ENCODE measurements around the gene SEPTIN6.
"Not testable (repeated sequence)": the region's sequence is repeated elsewhere in the genome, so short reads cannot be mapped to it uniquely, and the experiment has no call there.

The SEPTIN6 gene

GRCh38 chrX:119690921-119691716 is 1.8 kb downstream of the SEPTIN6 start:
- DNase-seq (ENCODE audit: low read depth, low spot score), result no peak

GRCh38 chrX:119688911-119689321 is 4.1 kb downstream of the SEPTIN6 start:
- no peak for DNase-seq (ENCODE audit: low read depth, low spot score)

GRCh38 chrX:119687661-119688413 is 5.1 kb downstream of the SEPTIN6 start:
- DNase-seq (ENCODE audit: low read depth, low spot score), result no peak

GRCh38 chrX:119686087-119686691 is 6.8 kb downstream of the SEPTIN6 start:
- DNase-seq (ENCODE audit: low read depth, low spot score), result no peak

DNA sequence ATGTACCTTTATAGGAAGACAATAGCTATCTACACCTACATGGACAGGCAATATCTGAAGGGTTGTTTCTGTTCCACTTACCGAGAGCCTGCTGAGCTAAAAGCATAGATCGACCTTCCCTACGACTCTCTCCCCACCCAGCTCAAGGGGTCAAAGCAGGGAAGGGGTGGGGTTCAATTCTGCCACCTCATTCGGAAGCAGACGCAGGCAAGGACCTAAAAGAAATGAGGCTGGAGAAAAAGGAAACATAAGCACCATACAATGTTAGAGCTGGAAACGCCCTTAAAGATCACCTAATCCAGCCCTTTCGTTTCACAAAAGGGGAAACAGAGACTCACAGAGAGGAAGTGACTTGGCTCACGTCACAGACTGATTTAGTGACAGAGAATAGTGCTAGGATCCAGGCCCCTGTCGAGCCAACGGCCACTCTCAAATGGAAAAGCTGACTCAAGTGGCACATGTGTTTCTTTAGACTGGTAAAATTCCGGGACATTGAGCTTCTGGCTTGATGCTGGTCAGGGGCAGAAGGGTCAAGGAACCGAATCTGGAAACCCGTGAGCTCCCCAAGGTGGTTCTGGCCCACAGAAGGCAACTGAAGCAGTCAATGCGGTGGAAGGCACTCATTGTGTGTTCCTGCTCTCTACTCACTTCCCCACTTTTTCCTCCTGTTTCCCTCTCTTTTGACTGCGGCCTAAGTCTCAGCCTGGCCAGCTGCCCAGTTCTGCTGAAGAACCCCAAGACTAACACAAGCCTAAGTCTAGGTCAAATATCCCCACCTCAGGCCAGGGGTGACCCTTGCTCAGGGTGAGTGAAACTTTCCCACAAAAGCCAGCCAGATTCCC is 7.5 kb downstream of the SEPTIN6 start:
- no peak for DNase-seq (ENCODE audit: low read depth, low spot score)

DNA sequence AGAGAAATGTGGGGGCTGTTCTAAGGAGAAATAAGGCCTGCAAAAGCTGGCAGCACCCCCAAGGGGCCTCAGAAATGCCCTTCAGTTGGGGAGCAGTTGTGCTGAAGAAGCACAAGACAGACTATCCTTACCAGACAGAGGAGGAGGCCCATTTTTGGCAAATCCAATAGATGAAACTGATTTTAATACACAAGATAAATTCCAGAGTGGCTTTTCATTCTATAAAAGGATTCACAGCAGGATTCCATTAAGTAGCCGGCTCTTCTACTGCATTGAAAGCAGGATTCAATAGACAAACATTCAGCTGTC is 8.1 kb downstream of the SEPTIN6 start:
- no peak for DNase-seq (ENCODE audit: low read depth, low spot score)

DNA sequence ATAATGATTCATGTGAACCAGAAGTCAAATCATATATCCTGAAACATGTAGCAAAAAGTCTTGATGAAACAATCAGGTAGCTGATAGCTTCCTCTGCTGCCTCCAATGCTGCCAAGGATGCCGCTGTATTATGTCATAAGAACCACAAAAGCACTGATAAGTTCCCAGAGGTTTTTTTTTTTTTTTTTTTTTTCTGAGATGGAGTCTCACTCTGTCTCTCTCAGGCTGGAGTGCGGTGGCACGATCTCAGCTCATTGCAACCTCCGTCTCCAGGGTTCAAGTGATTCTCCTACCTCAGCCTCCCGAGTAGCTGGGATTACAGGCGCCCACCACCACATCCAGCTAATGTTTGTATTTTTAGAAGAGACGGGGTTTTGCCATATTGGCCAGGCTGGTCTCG is 8.7 kb downstream of the SEPTIN6 start:
- DNase-seq (ENCODE audit: low read depth, low spot score), result not testable (repeated sequence)

- no peak for DNase-seq (ENCODE audit: low read depth, low spot score)
Measured at GRCh38 chrX:119682019-119682989, 10.7 kb downstream of the SEPTIN6 start.

DNA sequence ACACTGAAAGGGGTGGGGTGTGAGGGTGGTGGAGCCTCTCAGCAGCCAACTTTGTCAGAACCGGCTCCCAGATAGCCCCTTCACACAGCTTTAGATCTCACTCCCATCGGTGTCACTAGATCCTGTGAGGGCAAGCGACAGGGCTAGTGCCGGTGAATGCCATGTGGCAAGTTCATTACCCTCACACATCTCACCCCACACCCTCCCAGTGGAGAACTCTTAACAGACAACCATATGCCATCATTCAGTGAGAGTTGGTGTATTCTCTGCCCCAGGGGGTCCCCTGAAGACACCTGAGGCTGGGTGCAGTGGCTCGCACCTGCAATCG is 15.3 kb downstream of the SEPTIN6 start:
- DNase-seq (ENCODE audit: low read depth, low spot score), result no peak

DNA sequence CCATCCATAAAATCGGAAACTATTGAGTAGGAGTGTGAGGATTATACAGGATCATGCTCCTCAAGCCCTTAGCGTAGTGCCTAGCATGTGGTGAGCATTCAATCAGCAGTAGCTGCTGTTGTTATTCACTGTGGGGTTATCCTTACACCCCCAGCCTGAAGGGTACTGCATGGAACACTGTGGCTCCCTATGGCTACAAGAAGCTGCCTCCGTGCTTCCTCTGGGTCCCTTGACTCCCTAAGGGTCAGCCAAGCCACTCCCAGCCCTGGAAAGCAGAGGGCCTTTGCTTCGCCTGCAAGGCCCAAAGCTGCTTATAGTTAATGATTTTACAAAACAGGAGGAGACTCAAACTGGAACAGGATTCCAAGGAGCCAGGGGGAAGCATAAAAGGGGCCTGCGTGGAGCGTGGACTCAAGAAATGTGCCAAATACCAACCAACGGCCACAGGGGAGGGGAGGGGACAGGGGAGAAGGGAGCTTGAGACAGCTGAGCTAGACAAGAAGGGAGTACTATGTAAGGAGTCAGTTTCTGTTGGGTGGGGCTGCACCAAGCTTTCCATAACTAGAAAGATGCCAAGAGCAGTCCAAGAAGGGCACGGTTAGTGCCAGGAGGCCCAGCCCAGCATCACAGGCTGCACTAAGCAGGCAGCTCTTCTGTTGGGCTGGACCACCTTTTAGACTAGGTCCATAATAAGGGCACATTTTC is 15.9 kb downstream of the SEPTIN6 start:
- DNase-seq (ENCODE audit: low read depth, low spot score), result no peak

DNA sequence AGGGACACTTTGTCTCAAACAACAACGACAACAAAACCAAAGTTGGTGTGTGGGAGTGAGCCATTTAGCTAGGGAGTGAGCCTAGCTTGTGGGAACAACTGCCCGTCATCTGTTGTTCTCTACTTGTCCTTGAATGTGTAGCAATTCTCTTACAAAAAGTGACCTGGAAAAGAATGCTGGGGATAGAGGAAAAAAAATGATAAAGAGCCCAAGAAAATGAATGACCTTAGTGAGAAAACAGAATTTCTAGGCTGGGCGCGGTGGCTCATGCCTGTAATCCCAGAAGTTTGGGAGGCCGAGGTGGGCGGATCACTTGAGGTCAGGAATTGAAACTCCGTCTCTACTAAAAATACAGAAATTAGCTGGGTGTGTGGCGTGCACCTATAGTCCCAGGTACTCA is 19.6 kb downstream of the SEPTIN6 start:
- DNase-seq (ENCODE audit: low read depth, low spot score), result no peak

- no peak for DNase-seq (ENCODE audit: low read depth, low spot score)
Measured at GRCh38 chrX:119672426-119672825, 20.5 kb downstream of the SEPTIN6 start.

- DNase-seq (ENCODE audit: low read depth, low spot score), result no peak
Measured at GRCh38 chrX:119669424-119670037, 23.4 kb downstream of the SEPTIN6 start.

GRCh38 chrX:119667111-119667878 is 25.7 kb downstream of the SEPTIN6 start:
- no peak for DNase-seq (ENCODE audit: low read depth, low spot score)

- not testable (repeated sequence) for DNase-seq (ENCODE audit: low read depth, low spot score)
Measured at GRCh38 chrX:119664877-119665276, 28.1 kb downstream of the SEPTIN6 start.

DNA sequence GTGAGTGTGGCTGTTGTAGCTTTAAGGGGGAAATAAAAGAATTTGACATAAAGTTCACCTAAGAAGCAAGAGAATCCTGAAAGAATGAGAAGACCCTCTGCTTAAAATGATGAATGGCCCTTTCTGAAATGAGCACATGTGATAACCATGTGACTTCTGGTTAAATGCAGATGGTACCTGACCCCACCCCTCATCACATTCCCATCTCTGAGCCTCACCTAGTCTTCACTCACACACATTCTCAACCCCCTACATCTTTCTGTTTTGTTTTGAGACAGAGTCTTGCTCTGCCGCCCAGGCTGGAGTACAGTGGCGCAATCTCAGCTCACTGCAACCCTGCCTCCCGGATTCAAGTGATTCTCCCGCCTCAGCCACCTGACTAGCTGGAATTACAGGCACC is 31.5 kb downstream of the SEPTIN6 start:
- DNase-seq (ENCODE audit: low read depth, low spot score), result no peak

- DNase-seq (ENCODE audit: low read depth, low spot score), result no peak
Measured at GRCh38 chrX:119659522-119659921, 33.4 kb downstream of the SEPTIN6 start.

DNA sequence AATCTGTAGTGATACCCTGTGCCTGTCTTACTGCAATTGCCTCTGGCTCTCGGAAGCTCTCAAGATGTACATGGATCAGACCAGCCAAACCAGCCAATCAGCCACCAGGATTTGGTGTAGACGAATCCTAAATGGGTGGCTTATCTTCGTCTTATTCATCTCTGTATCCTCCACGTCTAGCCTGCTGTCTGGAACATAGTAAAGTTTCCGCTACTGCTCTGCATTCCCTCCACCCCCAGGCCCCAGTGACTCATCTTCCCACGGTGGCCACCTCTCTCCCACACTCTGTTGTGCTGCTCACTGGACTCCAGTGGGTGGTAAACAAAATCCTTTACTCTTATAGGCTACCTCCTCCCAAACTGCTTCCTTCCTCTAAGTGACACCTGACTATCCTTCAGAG is 37.8 kb downstream of the SEPTIN6 start:
- no peak for DNase-seq (ENCODE audit: low read depth, low spot score)

DNA sequence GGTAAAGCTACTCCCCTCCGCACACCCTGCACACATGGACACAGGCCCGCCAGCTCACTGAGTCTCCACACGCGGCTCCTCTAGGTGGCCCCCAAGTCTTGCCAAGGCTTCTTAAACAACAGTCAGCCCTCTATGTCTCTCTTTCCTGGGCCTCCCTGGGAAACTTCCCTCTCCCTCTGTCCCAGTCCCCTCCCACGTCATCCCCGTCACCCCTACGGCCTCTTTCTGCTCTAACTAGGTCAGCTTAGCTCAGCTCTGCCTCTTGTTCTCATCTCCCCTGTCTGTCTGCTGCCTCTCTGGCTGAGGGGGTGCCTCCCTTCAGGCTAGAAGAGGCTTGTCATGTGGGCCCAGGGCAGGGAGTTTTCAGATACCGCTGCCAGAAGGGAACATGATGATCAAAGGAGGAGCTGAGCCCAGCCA is 38.8 kb downstream of the SEPTIN6 start:
- DNase-seq (ENCODE audit: low read depth, low spot score), result peak; percentile 36
